DND-41 (cell line): ENCODE measurements around the gene PARD6G.

Experiments
- ATAC-seq: fragments of 200-7000 bp; cut with Tn5 transposase; 3 replicates; pipeline ENCODE4 v1.9.1; 2021; ENCODE audit warnings: low read depth; ENCODE audit not compliant: insufficient read depth
- DNase-seq: peaks from one replicate; pipeline ENCODE4 v3.0.0-alpha.2; 2020
- H2AFZ ChIP-seq: 2 replicates; pipeline ENCODE4 v1.6.0; 2012; ENCODE audit warnings: low read depth, low read length
- H3K27ac ChIP-seq: 2 replicates; pipeline ENCODE4 v1.5.1; 2012; ENCODE audit warnings: low read length, inconsistent platforms
- H3K27me3 ChIP-seq: fragments of 200-600 bp; sonication (generic); 2 replicates; pipeline ENCODE4 v1.6.0; 2012; ENCODE audit warnings: low read length, mild to moderate bottlenecking, inconsistent platforms; ENCODE audit not compliant: insufficient read depth, poor library complexity
- H3K36me3 ChIP-seq: 2 replicates; pipeline ENCODE4 v1.5.1; 2012; ENCODE audit warnings: low read length, inconsistent platforms; ENCODE audit not compliant: insufficient read depth
- H3K4me1 ChIP-seq: 2 replicates; pipeline ENCODE4 v1.5.1; 2012; ENCODE audit warnings: mild to moderate bottlenecking, low read length; ENCODE audit not compliant: insufficient read depth
- H3K4me2 ChIP-seq: 2 replicates; pipeline ENCODE4 v1.6.0; 2012; ENCODE audit warnings: mild to moderate bottlenecking, moderate library complexity, low read length, inconsistent platforms; ENCODE audit not compliant: insufficient read depth
- H3K4me3 ChIP-seq, 2 experiments: fragments of 200-600 bp in 1 of 2; shearing (Covaris generic) in 1 of 2; 2 replicates each; pipeline ENCODE4 v1.5.1; 2012 to 2016; ENCODE audit warnings: inconsistent platforms in 2 of 2, low read length in 2 of 2, mild to moderate bottlenecking in 2 of 2, low read depth in 1 of 2, moderate library complexity in 1 of 2
- H3K79me2 ChIP-seq: 2 replicates; pipeline ENCODE4 v1.6.0; 2012; ENCODE audit warnings: low read length, inconsistent platforms; ENCODE audit not compliant: insufficient read depth
- H3K9ac ChIP-seq: 2 replicates; pipeline ENCODE4 v1.6.0; 2012; ENCODE audit warnings: low read depth, mild to moderate bottlenecking, inconsistent platforms, low read length, moderate library complexity
- H3K9me3 ChIP-seq: 2 replicates; pipeline ENCODE4 v1.5.1; 2012; ENCODE audit warnings: low read length, moderate library complexity, mild to moderate bottlenecking, inconsistent platforms; ENCODE audit not compliant: insufficient read depth, severe bottlenecking
- H4K20me1 ChIP-seq: 2 replicates; pipeline ENCODE4 v1.6.0; 2012; ENCODE audit warnings: low read length; ENCODE audit not compliant: insufficient read depth
- EZH2 ChIP-seq: IDR thresholded peaks from 3 replicates; pipeline ENCODE4 v1.6.1; 2012; ENCODE audit warnings: borderline replicate concordance, low read depth, mild to moderate bottlenecking, moderate library complexity, low read length, inconsistent platforms; ENCODE audit not compliant: severe bottlenecking
- TF ChIP-seq, protein P1 (sequence below): IDR thresholded peaks from 2 replicates; pipeline ENCODE4 v1.5.1; 2012; ENCODE audit warnings: borderline replicate concordance, low read length, moderate library complexity, mild to moderate bottlenecking; ENCODE audit not compliant: poor library complexity, severe bottlenecking; ENCODE audit errors: extremely low read depth

Gene PARD6G

DNA sequence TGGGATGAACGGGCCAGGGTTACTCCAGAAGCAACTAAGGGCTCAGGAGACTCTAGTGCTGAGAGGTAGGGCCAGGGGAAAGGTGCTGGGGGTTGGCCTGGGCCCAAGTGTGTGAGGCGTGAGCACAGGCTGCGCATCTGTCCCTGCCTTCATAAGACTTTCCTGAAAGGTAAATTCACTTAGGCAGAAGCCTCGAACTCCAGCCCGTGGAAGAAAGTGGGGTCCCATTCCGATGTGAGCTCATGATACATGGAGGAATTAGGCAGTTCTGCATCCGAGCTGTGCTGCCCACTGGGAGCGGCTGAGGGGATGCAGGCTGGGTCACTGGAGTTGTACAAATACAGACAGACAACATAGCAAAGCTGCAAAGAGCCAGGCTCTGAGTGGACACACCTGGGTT lies 16.2 kb downstream of the PARD6G start:
- H3K9ac ChIP-seq: no peak overlapping the region
- no peak for ATAC-seq
- no peaks in the 10 kb centered on the region for H3K9me3 ChIP-seq
- H3K4me2 ChIP-seq: no peak overlapping the region
- no peak overlapping the region for H3K27ac ChIP-seq
- H3K27me3 ChIP-seq: no peaks in the 10 kb centered on the region
- TF ChIP-seq, protein P1, sequence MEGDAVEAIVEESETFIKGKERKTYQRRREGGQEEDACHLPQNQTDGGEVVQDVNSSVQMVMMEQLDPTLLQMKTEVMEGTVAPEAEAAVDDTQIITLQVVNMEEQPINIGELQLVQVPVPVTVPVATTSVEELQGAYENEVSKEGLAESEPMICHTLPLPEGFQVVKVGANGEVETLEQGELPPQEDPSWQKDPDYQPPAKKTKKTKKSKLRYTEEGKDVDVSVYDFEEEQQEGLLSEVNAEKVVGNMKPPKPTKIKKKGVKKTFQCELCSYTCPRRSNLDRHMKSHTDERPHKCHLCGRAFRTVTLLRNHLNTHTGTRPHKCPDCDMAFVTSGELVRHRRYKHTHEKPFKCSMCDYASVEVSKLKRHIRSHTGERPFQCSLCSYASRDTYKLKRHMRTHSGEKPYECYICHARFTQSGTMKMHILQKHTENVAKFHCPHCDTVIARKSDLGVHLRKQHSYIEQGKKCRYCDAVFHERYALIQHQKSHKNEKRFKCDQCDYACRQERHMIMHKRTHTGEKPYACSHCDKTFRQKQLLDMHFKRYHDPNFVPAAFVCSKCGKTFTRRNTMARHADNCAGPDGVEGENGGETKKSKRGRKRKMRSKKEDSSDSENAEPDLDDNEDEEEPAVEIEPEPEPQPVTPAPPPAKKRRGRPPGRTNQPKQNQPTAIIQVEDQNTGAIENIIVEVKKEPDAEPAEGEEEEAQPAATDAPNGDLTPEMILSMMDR: no peak
- no peak for TF ChIP-seq EZH2
- no peaks in the 10 kb centered on the region for H3K4me1 ChIP-seq
- H3K4me3 ChIP-seq: no peak overlapping the region
- H4K20me1 ChIP-seq: no peaks in the 10 kb centered on the region
- no peaks in the 10 kb centered on the region for H3K36me3 ChIP-seq
- H2AFZ ChIP-seq: no peak overlapping the region
- H3K79me2 ChIP-seq: no peaks in the 10 kb centered on the region
- no peak for DNase-seq

DNA sequence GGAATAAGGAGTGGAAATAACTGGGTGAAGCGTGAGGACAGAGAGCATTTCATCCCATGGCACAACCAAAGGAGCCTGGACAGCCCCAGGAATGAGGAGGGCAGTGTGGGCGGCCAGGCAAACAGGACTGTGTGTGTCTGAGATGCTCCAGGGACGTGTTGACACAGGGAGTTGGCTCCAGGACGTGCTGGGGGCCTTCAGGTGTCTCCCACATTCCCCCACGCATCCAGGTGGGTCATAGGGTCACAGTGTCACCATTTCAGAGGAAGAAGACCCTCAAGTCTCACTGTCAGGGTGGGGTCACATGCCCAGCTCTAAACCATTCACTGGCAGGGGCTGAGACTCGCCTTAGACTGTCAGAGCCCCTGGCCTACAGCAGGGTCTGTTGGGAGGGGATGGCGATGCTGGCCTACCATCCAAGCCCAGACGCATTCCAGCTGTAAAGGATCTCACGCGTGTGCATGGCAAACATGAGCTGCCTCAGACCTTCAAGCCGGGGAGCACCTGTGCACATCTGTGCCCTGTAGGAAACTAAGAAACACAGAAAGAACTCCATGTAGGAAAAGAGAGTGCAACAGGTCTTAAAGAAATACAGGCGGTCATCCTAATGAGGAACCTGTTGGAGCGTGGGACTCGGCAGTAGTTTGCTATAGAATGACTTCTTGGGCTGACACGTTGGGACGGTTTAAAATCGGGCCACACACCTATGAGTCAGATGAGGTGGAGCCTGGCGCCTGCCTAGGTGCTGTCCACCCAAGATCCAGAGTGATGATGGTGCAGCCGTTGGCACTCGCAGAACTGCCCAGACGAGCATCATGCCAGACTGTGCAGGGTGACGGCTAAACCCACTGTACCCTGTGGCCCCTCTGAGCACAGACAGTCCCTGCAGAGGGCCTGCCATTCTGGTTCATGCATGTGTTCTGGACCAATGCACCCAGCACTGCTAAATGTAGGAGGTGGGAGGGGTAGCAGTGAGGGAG lies 17.3 kb downstream of the PARD6G start:
- Histone ChIP-seq H3K9ac (no peak overlapping the region), H3K4me3 (no peak overlapping the region), H3K27ac (no peak overlapping the region), H2AFZ (no peak overlapping the region), H3K4me1 (no peaks in the 10 kb centered on the region), H3K4me2 (no peak overlapping the region), H3K36me3 (no peaks in the 10 kb centered on the region), H3K9me3 (no peaks in the 10 kb centered on the region), H3K27me3 (no peaks in the 10 kb centered on the region), H4K20me1 (no peaks in the 10 kb centered on the region), H3K79me2 (no peaks in the 10 kb centered on the region)
- ATAC-seq (no peak), DNase-seq (no peak)
- no peak for TF ChIP-seq EZH2
- TF ChIP-seq, protein P1: no peak

DNA sequence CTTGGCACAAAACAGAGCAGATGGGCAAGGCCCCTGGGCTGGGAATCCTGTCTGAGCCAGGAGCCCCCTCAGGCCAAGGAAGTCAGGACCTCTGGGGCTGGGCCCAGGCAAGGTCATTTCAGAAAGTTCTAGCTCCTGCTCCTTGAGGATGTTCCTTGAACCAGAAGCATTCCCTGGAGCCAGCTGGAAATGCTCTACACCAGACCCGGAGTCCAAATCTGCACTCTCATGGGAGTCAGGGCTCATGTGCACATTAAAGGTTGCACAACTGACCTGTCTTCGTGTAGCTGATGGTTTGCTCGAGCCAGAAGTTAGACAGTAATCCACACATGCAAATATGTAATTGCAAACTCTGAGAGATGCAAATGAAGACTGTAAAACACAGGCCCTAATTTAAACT lies 18.0 kb downstream of the PARD6G start:
- Histone ChIP-seq H3K27ac (no peak overlapping the region), H3K79me2 (no peaks in the 10 kb centered on the region), H3K4me1 (no peaks in the 10 kb centered on the region), H3K27me3 (no peaks in the 10 kb centered on the region), H3K9me3 (no peaks in the 10 kb centered on the region), H4K20me1 (no peaks in the 10 kb centered on the region), H3K4me3 (no peak overlapping the region), H3K4me2 (no peak overlapping the region), H3K36me3 (no peaks in the 10 kb centered on the region), H3K9ac (no peak overlapping the region), H2AFZ (no peak overlapping the region)
- ATAC-seq (no peak), DNase-seq (no peak)
- TF ChIP-seq, protein P1: no peak
- TF ChIP-seq EZH2: no peak
